Neural progenitor cell (in vitro differentiated cells): Measurements from ENCODE around the gene AFF2. TPM values are rescaled to one million over a fixed set of nuclear protein-coding genes. Genes with fewer than 3 reads are reported as not detected.

ENCODE experiments used
- DNase-seq: peaks from one replicate; pipeline ENCODE4 v3.0.0-alpha.2; 2016; ENCODE audit warnings: low spot score
- H2AFZ ChIP-seq: fragments of 200-600 bp; sonication (generic); replicated peaks from 2 replicates; pipeline ENCODE4 v1.6.1; 2016; ENCODE audit warnings: antibody characterized with exemption
- H3F3A ChIP-seq: fragments of 200-600 bp; sonication (generic); 2 replicates; pipeline ENCODE4 v1.6.1; 2016; ENCODE audit warnings: antibody characterized with exemption, low read depth
- H3K27ac ChIP-seq: fragments of 200-600 bp; sonication (generic); 2 replicates; pipeline ENCODE4 v1.5.1; 2016; ENCODE audit warnings: mild to moderate bottlenecking
- H3K27me3 ChIP-seq: fragments of 200-600 bp; sonication (generic); 2 replicates; pipeline ENCODE4 v1.6.1; 2016; ENCODE audit warnings: mild to moderate bottlenecking, moderate library complexity
- H3K36me3 ChIP-seq: fragments of 200-600 bp; sonication (generic); 2 replicates; pipeline ENCODE4 v1.5.1; 2016
- H3K4me1 ChIP-seq: fragments of 200-600 bp; sonication (generic); 2 replicates; pipeline ENCODE4 v1.6.1; 2016; ENCODE audit warnings: mixed run types
- H3K4me2 ChIP-seq: fragments of 200-600 bp; sonication (generic); 2 replicates; pipeline ENCODE4 v1.6.1; 2016
- H3K4me3 ChIP-seq: fragments of 200-600 bp; sonication (generic); 2 replicates; pipeline ENCODE4 v1.5.1; 2016
- H3K79me2 ChIP-seq: fragments of 200-600 bp; sonication (generic); 2 replicates; pipeline ENCODE4 v1.6.1; 2016; ENCODE audit warnings: low read depth
- H3K9ac ChIP-seq: fragments of 200-600 bp; sonication (generic); 2 replicates; pipeline ENCODE4 v1.6.1; 2016
- H3K9me3 ChIP-seq: fragments of 200-600 bp; sonication (generic); 2 replicates; pipeline ENCODE4 v1.5.1; 2016; ENCODE audit warnings: low read depth
- H4K20me1 ChIP-seq: fragments of 200-600 bp; sonication (generic); 2 replicates; pipeline ENCODE4 v1.6.1; 2016; ENCODE audit warnings: low read depth
- H3K27ac Mint-ChIP-seq: 3 replicates; pipeline ENCODE4 v1.8.0; 2021; ENCODE audit warnings: mixed read lengths
- H3K27me3 Mint-ChIP-seq: 2 replicates; pipeline ENCODE4 v1.8.0; 2022; ENCODE audit warnings: low read depth, mild to moderate bottlenecking, inconsistent platforms, moderate library complexity, mixed read lengths; ENCODE audit not compliant: insufficient read depth
- H3K36me3 Mint-ChIP-seq: 3 replicates; pipeline ENCODE4 v1.8.0; 2021; ENCODE audit warnings: mixed read lengths
- H3K4me1 Mint-ChIP-seq: 3 replicates; pipeline ENCODE4 v1.8.0; 2021; ENCODE audit warnings: mixed read lengths
- H3K4me3 Mint-ChIP-seq: 3 replicates; pipeline ENCODE4 v1.8.0; 2021; ENCODE audit warnings: mild to moderate bottlenecking, moderate library complexity, mixed read lengths
- H3K9me3 Mint-ChIP-seq: 3 replicates; pipeline ENCODE4 v1.8.0; 2020; ENCODE audit warnings: mixed read lengths
- EZH2 ChIP-seq: fragments of 200-600 bp; sonication (generic); IDR thresholded peaks from 2 replicates; pipeline ENCODE4 v1.6.1; 2017; ENCODE audit warnings: antibody characterized with exemption, mild to moderate bottlenecking, moderate library complexity
- EZH2phosphoT487 ChIP-seq: fragments of 200-600 bp; sonication (generic); IDR thresholded peaks from 2 replicates; pipeline ENCODE4 v1.6.1; 2017; ENCODE audit warnings: antibody characterized with exemption
- total RNA-seq: library from RNA; depleted of rRNA; stranded (reverse); fragments of >200 nt; gene quantifications from 2 replicates; pipeline ENCODE4 v1.2.3, GENCODE V29; 2015; ENCODE audit warnings: low replicate concordance
- TF ChIP-seq, protein P1 (sequence below): fragments of 200-600 bp; sonication (generic); IDR thresholded peaks from 2 replicates; pipeline ENCODE4 v1.5.1; 2017; ENCODE audit warnings: antibody characterized with exemption, mild to moderate bottlenecking

The AFF2 gene
- total RNA-seq, 1 donor from 2014 or later = 13.5 TPM

DNA sequence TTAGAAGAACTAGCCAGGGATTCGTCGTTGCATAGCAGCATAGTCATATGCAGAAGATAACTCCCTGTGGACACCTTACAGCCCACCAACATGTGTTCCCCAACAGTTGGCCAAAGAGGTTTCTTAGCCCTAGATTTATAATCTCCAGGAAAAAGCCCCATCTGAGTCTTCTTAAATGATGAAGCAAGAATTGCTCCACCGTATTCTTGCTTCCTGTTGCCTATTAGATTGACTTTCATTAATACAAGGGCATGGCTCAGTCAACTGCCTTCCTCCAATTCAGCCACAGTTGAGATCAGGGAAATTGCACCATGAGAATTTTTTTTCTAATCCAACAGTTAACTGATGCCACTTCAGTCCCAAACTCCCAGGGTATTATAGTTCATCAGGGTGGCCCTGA, 5.2 kb upstream of the AFF2 start:
- peaks cover 3% of the 10 kb centered on the region for H3K9me3 Mint-ChIP-seq
- H3K4me1 ChIP-seq = no peaks in the 10 kb centered on the region
- H3K4me3 Mint-ChIP-seq = no peak overlapping the region
- no peak overlapping the region for H3K27ac ChIP-seq
- H3K4me2 ChIP-seq = no peak overlapping the region
- TF ChIP-seq, protein P1, sequence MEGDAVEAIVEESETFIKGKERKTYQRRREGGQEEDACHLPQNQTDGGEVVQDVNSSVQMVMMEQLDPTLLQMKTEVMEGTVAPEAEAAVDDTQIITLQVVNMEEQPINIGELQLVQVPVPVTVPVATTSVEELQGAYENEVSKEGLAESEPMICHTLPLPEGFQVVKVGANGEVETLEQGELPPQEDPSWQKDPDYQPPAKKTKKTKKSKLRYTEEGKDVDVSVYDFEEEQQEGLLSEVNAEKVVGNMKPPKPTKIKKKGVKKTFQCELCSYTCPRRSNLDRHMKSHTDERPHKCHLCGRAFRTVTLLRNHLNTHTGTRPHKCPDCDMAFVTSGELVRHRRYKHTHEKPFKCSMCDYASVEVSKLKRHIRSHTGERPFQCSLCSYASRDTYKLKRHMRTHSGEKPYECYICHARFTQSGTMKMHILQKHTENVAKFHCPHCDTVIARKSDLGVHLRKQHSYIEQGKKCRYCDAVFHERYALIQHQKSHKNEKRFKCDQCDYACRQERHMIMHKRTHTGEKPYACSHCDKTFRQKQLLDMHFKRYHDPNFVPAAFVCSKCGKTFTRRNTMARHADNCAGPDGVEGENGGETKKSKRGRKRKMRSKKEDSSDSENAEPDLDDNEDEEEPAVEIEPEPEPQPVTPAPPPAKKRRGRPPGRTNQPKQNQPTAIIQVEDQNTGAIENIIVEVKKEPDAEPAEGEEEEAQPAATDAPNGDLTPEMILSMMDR = no peak
- TF ChIP-seq EZH2phosphoT487 (no peak), EZH2 (no peak)
- no peaks in the 10 kb centered on the region for H3K9me3 ChIP-seq
- no peak overlapping the region for H3K9ac ChIP-seq
- no peaks in the 10 kb centered on the region for H3K36me3 Mint-ChIP-seq
- no peak overlapping the region for H3K4me3 ChIP-seq
- DNase-seq = no peak
- H3K36me3 ChIP-seq = no peaks in the 10 kb centered on the region
- no peaks in the 10 kb centered on the region for H3F3A ChIP-seq
- peaks cover 6% of the 10 kb centered on the region for H3K4me1 Mint-ChIP-seq
- H3K27ac Mint-ChIP-seq = no peak overlapping the region
- no peaks in the 10 kb centered on the region for H4K20me1 ChIP-seq
- no peak overlapping the region for H2AFZ ChIP-seq
- H3K27me3 Mint-ChIP-seq = peaks cover 3% of the 10 kb centered on the region
- H3K27me3 ChIP-seq = peaks cover 10% of the 10 kb centered on the region
- H3K79me2 ChIP-seq = no peaks in the 10 kb centered on the region

DNA sequence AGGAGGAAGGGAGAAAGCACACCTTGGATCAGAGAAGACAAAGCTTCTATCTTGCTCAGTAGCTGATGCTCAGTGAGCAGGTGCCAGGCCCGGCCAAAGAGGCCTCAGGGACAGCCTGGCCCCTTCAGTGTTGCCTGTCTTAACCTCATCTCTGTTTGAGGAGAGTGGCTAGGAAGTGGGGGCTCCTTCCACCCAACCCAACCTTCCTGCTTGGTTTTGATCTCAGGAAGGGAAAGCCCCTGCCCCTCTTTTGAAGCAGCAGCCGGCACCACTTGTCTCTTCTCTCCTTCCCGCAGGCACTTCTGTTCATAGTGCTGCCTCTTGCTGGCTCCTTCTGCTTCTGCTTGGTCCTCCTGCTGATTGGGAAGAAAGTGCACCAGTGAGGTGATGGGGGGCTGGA, 2.4 kb upstream of the AFF2 start:
- H3K27me3 Mint-ChIP-seq = peaks cover 6% of the 10 kb centered on the region
- Histone ChIP-seq H3K4me1 (peaks cover 5% of the 10 kb centered on the region), H3K4me3 (no peak overlapping the region), H2AFZ (no peak overlapping the region), H3K27ac (no peak overlapping the region), H3K27me3 (peaks cover 11% of the 10 kb centered on the region), H3K4me2 (no peak overlapping the region), H4K20me1 (peaks cover 1% of the 10 kb centered on the region), H3F3A (peaks cover 7% of the 10 kb centered on the region), H3K9me3 (no peaks in the 10 kb centered on the region), H3K9ac (no peak overlapping the region), H3K79me2 (peaks cover 6% of the 10 kb centered on the region), H3K36me3 (no peaks in the 10 kb centered on the region)
- H3K36me3 Mint-ChIP-seq = no peaks in the 10 kb centered on the region
- peaks cover 8% of the 10 kb centered on the region for H3K4me1 Mint-ChIP-seq
- no peak overlapping the region for H3K27ac Mint-ChIP-seq
- no peak for TF ChIP-seq EZH2
- TF ChIP-seq, protein P1 = no peak
- no peak for DNase-seq
- H3K9me3 Mint-ChIP-seq = peaks cover 6% of the 10 kb centered on the region
- no peak overlapping the region for H3K4me3 Mint-ChIP-seq

DNA sequence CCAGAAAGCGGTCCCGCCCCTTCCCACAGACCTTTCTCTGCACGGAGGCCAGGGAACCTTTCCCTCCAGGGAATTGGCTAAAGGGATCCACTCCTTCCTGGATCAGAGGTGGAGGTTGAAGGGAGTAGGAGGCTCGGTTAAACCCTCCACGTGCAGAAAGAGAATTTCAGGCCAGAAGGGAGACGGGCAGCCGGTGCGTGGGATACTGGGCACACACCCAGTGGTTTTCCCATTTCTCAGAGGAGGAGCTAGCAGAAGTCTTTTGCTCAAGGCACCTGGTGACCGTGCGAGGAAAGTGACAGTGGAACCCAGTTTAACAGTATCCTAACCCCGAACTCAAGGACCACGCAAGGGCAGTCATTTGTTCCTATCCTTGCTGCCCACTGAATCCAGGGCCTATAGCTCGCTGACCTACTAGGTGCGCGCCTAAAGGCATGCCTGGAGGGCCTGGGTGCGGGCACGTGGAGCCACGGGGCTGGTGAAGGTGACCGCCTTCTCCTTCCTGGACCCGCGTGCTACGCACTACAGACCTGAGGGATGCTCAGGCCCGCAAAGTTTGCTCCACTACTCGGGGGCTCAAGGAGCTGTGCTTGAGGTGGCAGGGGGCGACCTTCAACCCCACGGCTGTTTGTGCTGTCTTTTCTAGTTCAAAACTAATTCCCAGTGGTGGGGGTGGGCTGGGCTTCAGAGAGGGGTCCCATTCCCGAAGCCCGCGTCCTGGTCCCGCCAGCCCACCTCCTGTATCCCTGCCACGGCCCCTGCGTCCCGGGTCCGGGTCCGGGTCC, 587 bp upstream of the AFF2 start:
- TF ChIP-seq, protein P1 = no peak
- TF ChIP-seq EZH2 (no peak), EZH2phosphoT487 (no peak)
- Mint-ChIP-seq H3K36me3 (no peaks in the 10 kb centered on the region), H3K4me3 (peak overlapping the region; percentile 75), H3K4me1 (peaks cover 14% of the 10 kb centered on the region), H3K9me3 (peaks cover 6% of the 10 kb centered on the region), H3K27me3 (peaks cover 3% of the 10 kb centered on the region), H3K27ac (no peak overlapping the region)
- peaks cover 16% of the 10 kb centered on the region for H3K4me1 ChIP-seq
- DNase-seq = no peak
- H3K4me2 ChIP-seq = peak overlapping the region; percentile 69
- H3K27ac ChIP-seq = no peak overlapping the region
- H3K36me3 ChIP-seq = no peaks in the 10 kb centered on the region
- peaks cover 7% of the 10 kb centered on the region for H3K79me2 ChIP-seq
- H3F3A ChIP-seq = peaks cover 7% of the 10 kb centered on the region
- H3K9ac ChIP-seq = no peak overlapping the region
- no peaks in the 10 kb centered on the region for H3K9me3 ChIP-seq
- H3K4me3 ChIP-seq = peak overlapping the region; percentile 36
- peaks cover 11% of the 10 kb centered on the region for H3K27me3 ChIP-seq
- peaks cover 6% of the 10 kb centered on the region for H4K20me1 ChIP-seq
- no peak overlapping the region for H2AFZ ChIP-seq
